ENCODE data around the gene RAB11A. TPM values are rescaled to one million over a fixed set of nuclear protein-coding genes. Genes with fewer than 3 reads are reported as not detected.

Gene RAB11A
- total RNA-seq, 2 donors from 2014 or later, result 111 to 149 TPM

- H3K27ac ChIP-seq, result no peak overlapping the region
Observed at GRCh38 chr15:65901336-65901735, 32.0 kb downstream of the RAB11A start.

GRCh38 chr15:65901836-65902235, 32.5 kb downstream of the RAB11A start:
- ATAC-seq (ENCODE audit: insufficient number of reproducible peaks, low FRiP score, low read depth), result no peak
- no peak overlapping the region for H3K4me3 ChIP-seq
- peaks cover 11% of the 10 kb centered on the region for H3K36me3 ChIP-seq

More at GRCh38 chr15:65901336-65901735, 32.0 kb downstream of the RAB11A start:
- Histone ChIP-seq H3K36me3 (peaks cover 10% of the 10 kb centered on the region), H3K4me1 (ENCODE audit: control insufficient read depth in 1 of 2, low read depth in 2 of 2) (peaks cover 0 to 3% of the 10 kb centered on the region in 2 donors), H3K9me3 (no peaks in the 10 kb centered on the region), H3K27me3 (replicated peaks; ENCODE audit: insufficient read depth) (no peaks in the 10 kb centered on the region), H3K4me3 (no peak overlapping the region)
- no peak for DNase-seq (ENCODE audit: low spot score)
- ATAC-seq (ENCODE audit: insufficient number of reproducible peaks, low FRiP score, low read depth), result no peak
- TF ChIP-seq CTCF (IDR thresholded peaks at IDR 0.05), result no peak

GRCh38 chr15:65902373-65902772, 33.1 kb downstream of the RAB11A start:
- peaks cover 11% of the 10 kb centered on the region for H3K36me3 ChIP-seq
- no peak overlapping the region for H3K4me3 ChIP-seq
- TF ChIP-seq CTCF (IDR thresholded peaks at IDR 0.05), result no peak
- DNase-seq (ENCODE audit: low spot score) (no peak), ATAC-seq (ENCODE audit: insufficient number of reproducible peaks, low FRiP score, low read depth) (no peak)
- no peaks in the 10 kb centered on the region for H3K27me3 ChIP-seq (replicated peaks; ENCODE audit: insufficient read depth)
- H3K4me1 ChIP-seq (ENCODE audit: control insufficient read depth in 1 of 2, low read depth in 2 of 2), result no peaks in the 10 kb centered on the region
- H3K27ac ChIP-seq, result no peak overlapping the region
- H3K9me3 ChIP-seq, result no peaks in the 10 kb centered on the region

More at GRCh38 chr15:65901836-65902235, 32.5 kb downstream of the RAB11A start:
- TF ChIP-seq CTCF (IDR thresholded peaks at IDR 0.05), result no peak
- Histone ChIP-seq H3K27ac (no peak overlapping the region), H3K9me3 (no peaks in the 10 kb centered on the region), H3K4me1 (ENCODE audit: control insufficient read depth in 1 of 2, low read depth in 2 of 2) (no peaks in the 10 kb centered on the region), H3K27me3 (replicated peaks; ENCODE audit: insufficient read depth) (no peaks in the 10 kb centered on the region)
- DNase-seq (ENCODE audit: low spot score), result no peak

GRCh38 chr15:65903296-65904073, 34.2 kb downstream of the RAB11A start:
- ATAC-seq (ENCODE audit: insufficient number of reproducible peaks, low FRiP score, low read depth) (no peak), DNase-seq (ENCODE audit: low spot score) (no peak)
- no peak overlapping the region for H3K27ac ChIP-seq
- no peak for TF ChIP-seq CTCF (IDR thresholded peaks at IDR 0.05)
- no peaks in the 10 kb centered on the region for H3K9me3 ChIP-seq
- H3K27me3 ChIP-seq (replicated peaks; ENCODE audit: insufficient read depth), result no peaks in the 10 kb centered on the region
- H3K4me3 ChIP-seq, result no peak overlapping the region
- H3K4me1 ChIP-seq (ENCODE audit: control insufficient read depth in 1 of 2, low read depth in 2 of 2), result no peaks in the 10 kb centered on the region
- H3K36me3 ChIP-seq, result peaks cover 11% of the 10 kb centered on the region

GRCh38 chr15:65904301-65904700, 35.0 kb downstream of the RAB11A start:
- no peaks in the 10 kb centered on the region for H3K4me1 ChIP-seq (ENCODE audit: control insufficient read depth in 1 of 2, low read depth in 2 of 2)
- no peak overlapping the region for H3K4me3 ChIP-seq
- no peaks in the 10 kb centered on the region for H3K9me3 ChIP-seq
- H3K27me3 ChIP-seq (replicated peaks; ENCODE audit: insufficient read depth), result no peaks in the 10 kb centered on the region
- DNase-seq (ENCODE audit: low spot score), result no peak
- no peak for ATAC-seq (ENCODE audit: insufficient number of reproducible peaks, low FRiP score, low read depth)
- peaks cover 9% of the 10 kb centered on the region for H3K36me3 ChIP-seq
- TF ChIP-seq CTCF (IDR thresholded peaks at IDR 0.05), result no peak
- no peak overlapping the region for H3K27ac ChIP-seq
